SJSA1 (cell line): ENCODE data around the gene AMOTL1. TPM values are rescaled to one million over a fixed set of nuclear protein-coding genes. Genes with fewer than 3 reads are reported as not detected.
"Not testable (repeated sequence)": the region's sequence is repeated elsewhere in the genome, so short reads cannot be mapped to it uniquely, and the experiment has no call there.

Experiments
- DNase-seq, 2 experiments: peaks; one replicate each; pipeline ENCODE4 v3.0.0-alpha.2; 2015 to 2020; ENCODE audit warnings: low spot score in 2 of 2, low read depth in 1 of 2
- H3K27ac ChIP-seq: fragments of 250-450 bp; sonication (Bioruptor Pico); 2 replicates; pipeline ENCODE4 v1.5.1; 2020; ENCODE audit warnings: mild to moderate bottlenecking, moderate library complexity
- H3K27me3 ChIP-seq: fragments of 250-450 bp; sonication (Bioruptor Pico); replicated peaks from 2 replicates; pipeline ENCODE4 v1.5.1; 2020; ENCODE audit warnings: mild to moderate bottlenecking, moderate library complexity
- H3K36me3 ChIP-seq: fragments of 250-450 bp; sonication (Bioruptor Pico); 2 replicates; pipeline ENCODE4 v1.5.1; 2020; ENCODE audit warnings: mild to moderate bottlenecking
- H3K4me1 ChIP-seq: fragments of 250-450 bp; sonication (Bioruptor Pico); replicated peaks from 2 replicates; pipeline ENCODE4 v1.6.1; 2021; ENCODE audit warnings: mild to moderate bottlenecking
- H3K4me3 ChIP-seq: fragments of 250-450 bp; sonication (Bioruptor Pico); 2 replicates; pipeline ENCODE4 v1.5.1; 2020; ENCODE audit warnings: mild to moderate bottlenecking
- H3K9me3 ChIP-seq: fragments of 250-450 bp; sonication (Bioruptor Pico); replicated peaks from 2 replicates; pipeline ENCODE4 v1.5.1; 2020; ENCODE audit warnings: mild to moderate bottlenecking
- total RNA-seq: library from RNA; depleted of rRNA; stranded (reverse); fragments of >200 nt; shearing (Covaris generic); gene quantifications from 2 replicates; pipeline ENCODE4 v1.2.3, GENCODE V29; 2014

AMOTL1 gene
- total RNA-seq, 1 experiment from 2014 or later, result 14.8 TPM

- Histone ChIP-seq H3K36me3 (no peaks in the 10 kb centered on the region), H3K4me3 (no peak overlapping the region), H3K9me3 (no peaks in the 10 kb centered on the region), H3K27ac (no peak overlapping the region), H3K4me1 (peaks cover 34% of the 10 kb centered on the region), H3K27me3 (no peaks in the 10 kb centered on the region)
- no peak for DNase-seq
These were observed 28.7 kb downstream of the AMOTL1 start for GRCh38 chr11:94796863-94797262.

GRCh38 chr11:94799726-94800125 lies 31.6 kb downstream of the AMOTL1 start:
- Histone ChIP-seq H3K36me3 (no peaks in the 10 kb centered on the region), H3K27ac (no peak overlapping the region), H3K4me1 (peaks cover 8% of the 10 kb centered on the region), H3K4me3 (no peak overlapping the region), H3K27me3 (no peaks in the 10 kb centered on the region), H3K9me3 (no peaks in the 10 kb centered on the region)
- no peak for DNase-seq

- Histone ChIP-seq H3K9me3 (no peaks in the 10 kb centered on the region), H3K36me3 (no peaks in the 10 kb centered on the region), H3K27me3 (no peaks in the 10 kb centered on the region), H3K4me3 (no peak overlapping the region), H3K4me1 (peaks cover 4% of the 10 kb centered on the region; the same call in 1 of the 2 replicates), H3K27ac (no peak overlapping the region)
- DNase-seq, result no peak
These were observed 32.3 kb downstream of the AMOTL1 start for GRCh38 chr11:94800414-94800813.

- Histone ChIP-seq H3K36me3 (no peaks in the 10 kb centered on the region), H3K4me3 (no peak overlapping the region), H3K27ac (no peak overlapping the region), H3K27me3 (no peaks in the 10 kb centered on the region), H3K9me3 (no peaks in the 10 kb centered on the region), H3K4me1 (peaks cover 3% of the 10 kb centered on the region; the same call in 1 of the 2 replicates)
- no peak for DNase-seq
These were observed 33.8 kb downstream of the AMOTL1 start for GRCh38 chr11:94801866-94802460.

- DNase-seq, result no peak
- no peaks in the 10 kb centered on the region for H3K27me3 ChIP-seq
- H3K36me3 ChIP-seq, result no peaks in the 10 kb centered on the region
- H3K27ac ChIP-seq, result no peak overlapping the region
- no peaks in the 10 kb centered on the region for H3K4me1 ChIP-seq
- H3K9me3 ChIP-seq, result no peaks in the 10 kb centered on the region
- no peak overlapping the region for H3K4me3 ChIP-seq
These were observed 34.3 kb downstream of the AMOTL1 start for GRCh38 chr11:94802501-94802900.

- Histone ChIP-seq H3K9me3 (no peaks in the 10 kb centered on the region), H3K36me3 (no peaks in the 10 kb centered on the region), H3K27ac (no peak overlapping the region), H3K4me3 (no peak overlapping the region), H3K27me3 (no peaks in the 10 kb centered on the region), H3K4me1 (no peaks in the 10 kb centered on the region)
- no peak for DNase-seq
These were observed 35.3 kb downstream of the AMOTL1 start for GRCh38 chr11:94803491-94803890.

GRCh38 chr11:94804874-94805273 lies 36.7 kb downstream of the AMOTL1 start:
- Histone ChIP-seq H3K27ac (no peak overlapping the region), H3K9me3 (no peaks in the 10 kb centered on the region), H3K36me3 (no peaks in the 10 kb centered on the region), H3K4me1 (no peaks in the 10 kb centered on the region), H3K4me3 (no peak overlapping the region), H3K27me3 (no peaks in the 10 kb centered on the region)
- no peak for DNase-seq

GRCh38 chr11:94806014-94806413 lies 37.9 kb downstream of the AMOTL1 start:
- Histone ChIP-seq H3K36me3 (no peaks in the 10 kb centered on the region), H3K27ac (no peak overlapping the region), H3K27me3 (no peaks in the 10 kb centered on the region), H3K4me1 (no peaks in the 10 kb centered on the region), H3K4me3 (no peak overlapping the region), H3K9me3 (no peaks in the 10 kb centered on the region)
- DNase-seq, result no peak

GRCh38 chr11:94806419-94806818 lies 38.3 kb downstream of the AMOTL1 start:
- no peaks in the 10 kb centered on the region for H3K4me1 ChIP-seq
- no peaks in the 10 kb centered on the region for H3K27me3 ChIP-seq
- no peaks in the 10 kb centered on the region for H3K36me3 ChIP-seq
- no peak for DNase-seq
- no peaks in the 10 kb centered on the region for H3K9me3 ChIP-seq
- no peak overlapping the region for H3K4me3 ChIP-seq
- no peak overlapping the region for H3K27ac ChIP-seq

- Histone ChIP-seq H3K4me1 (no peaks in the 10 kb centered on the region), H3K9me3 (no peaks in the 10 kb centered on the region), H3K27ac (no peak overlapping the region), H3K27me3 (no peaks in the 10 kb centered on the region), H3K36me3 (no peaks in the 10 kb centered on the region), H3K4me3 (no peak overlapping the region)
- DNase-seq, result no peak
These were observed 41.1 kb downstream of the AMOTL1 start for GRCh38 chr11:94809251-94809650.

- H3K9me3 ChIP-seq, H3K27me3 ChIP-seq, H3K4me3 ChIP-seq, H3K36me3 ChIP-seq, H3K27ac ChIP-seq, DNase-seq, H3K4me1 ChIP-seq: not testable (repeated sequence)
These were observed 44.9 kb downstream of the AMOTL1 start for GRCh38 chr11:94812724-94813720.

- DNase-seq, result no peak
- H3K36me3 ChIP-seq, result no peaks in the 10 kb centered on the region
- no peaks in the 10 kb centered on the region for H3K9me3 ChIP-seq
- no peak overlapping the region for H3K4me3 ChIP-seq
- H3K27me3 ChIP-seq, result no peaks in the 10 kb centered on the region
- H3K27ac ChIP-seq, result no peak overlapping the region
- H3K4me1 ChIP-seq, result no peaks in the 10 kb centered on the region
These were observed 46.3 kb downstream of the AMOTL1 start for GRCh38 chr11:94814272-94814976.

- Histone ChIP-seq H3K27ac (no peak overlapping the region), H3K27me3 (no peaks in the 10 kb centered on the region), H3K9me3 (no peaks in the 10 kb centered on the region), H3K4me1 (no peaks in the 10 kb centered on the region), H3K4me3 (no peak overlapping the region), H3K36me3 (no peaks in the 10 kb centered on the region)
- DNase-seq, result no peak
These were observed 47.7 kb downstream of the AMOTL1 start for GRCh38 chr11:94815705-94816344.
